Gastrocnemius medialis (tissue), 4 donors: ENCODE results near the gene SERPINH1. TPM values are rescaled to one million over a fixed set of nuclear protein-coding genes. Genes with fewer than 3 reads are reported as not detected.

Experiments
- ATAC-seq, 2 donors: fragments of 150-250 bp; one replicate each; pipeline ENCODE4 v1.9.1; 2016
- DNase-seq, 2 donors: peaks; one replicate each; pipeline ENCODE4 v3.0.0-alpha.2; 2019
- H3K27ac ChIP-seq, 4 donors: fragments of 200-600 bp; sonication (generic); 1 replicate in 1 of 4; 2 replicates in 3 of 4; pipeline ENCODE4 v1.5.1; 2016 to 2018; ENCODE audit warnings: mild to moderate bottlenecking in 2 of 4, moderate library complexity in 1 of 4
- H3K27me3 ChIP-seq, 3 donors: fragments of 200-600 bp; sonication (generic) in 2 of 3; 1 replicate in 1 of 3; 2 replicates in 2 of 3; pipeline versions ENCODE4 v1.5.1 to v1.6.0; 2016 to 2019; ENCODE audit warnings: mild to moderate bottlenecking in 1 of 3, moderate library complexity in 1 of 3
- H3K36me3 ChIP-seq, 2 donors: fragments of 200-600 bp; sonication (generic) in 1 of 2; one replicate each; pipeline ENCODE4 v1.5.1; 2017 to 2018
- H3K4me1 ChIP-seq, 2 donors: fragments of 200-600 bp; sonication (generic) in 1 of 2; one replicate each; pipeline ENCODE4 v1.5.1; 2016 to 2017; ENCODE audit warnings: mild to moderate bottlenecking in 2 of 2
- H3K4me3 ChIP-seq, 4 donors: fragments of 200-600 bp; sonication (generic) in 3 of 4; 1 replicate in 1 of 4; 2 replicates in 3 of 4; pipeline ENCODE4 v1.5.1; 2016 to 2019; ENCODE audit warnings: mild to moderate bottlenecking in 2 of 4
- H3K9me3 ChIP-seq, 3 donors: fragments of 200-600 bp; sonication (generic) in 2 of 3; 1 replicate in 1 of 3; 2 replicates in 2 of 3; pipeline ENCODE4 v1.5.1; 2016 to 2019
- CTCF ChIP-seq, 5 experiments: fragments of 450-650 bp in 3 of 5; fragments of 200-600 bp in 2 of 5; sonication (generic) in 2 of 5; IDR thresholded peaks in 4 of 5; conservative IDR thresholded peaks in 1 of 5; 1 replicate in 4 of 5; 2 replicates in 1 of 5; pipeline ENCODE4 v1.5.1; 2016 to 2019; ENCODE audit warnings: antibody characterized with exemption in 5 of 5, mild to moderate bottlenecking in 3 of 5, moderate library complexity in 3 of 5
- POLR2A ChIP-seq, 2 donors: fragments of 450-650 bp; IDR thresholded peaks; one replicate each; pipeline ENCODE4 v1.6.1; 2017; ENCODE audit warnings: antibody characterized with exemption in 2 of 2, mild to moderate bottlenecking in 2 of 2, moderate library complexity in 2 of 2
- in situ Hi-C, 4 donors: fragments of 200-750 bp; cut with MboI; loops; one replicate each; pipeline versions ENCODE4 v1.15.0 to v1.8.0; 2017; ENCODE audit warnings: low sequenced_read_pairs in 4 of 4
- intact Hi-C: fragments of 100-400 bp; cut with DNase I; formaldehyde crosslinking; loops from one replicate; pipeline ENCODE4 v1.15.1; 2023; ENCODE audit warnings: low total_unique reads
- total RNA-seq, 4 donors: library from RNA; depleted of rRNA; stranded (reverse); fragments of >200 nt; gene quantifications; one replicate each; pipeline versions ENCODE4 v1.1.0 to v1.2.3, GENCODE V29; 2016

The SERPINH1 gene
- total RNA-seq, 4 donors from 2014 or later: 18.5 to 42.4 (median 34.8) TPM

- Histone ChIP-seq H3K9me3 (no peaks in the 10 kb centered on the region), H3K4me3 (no peak overlapping the region), H3K36me3 (no peaks in the 10 kb centered on the region), H3K27me3 (no peaks in the 10 kb centered on the region), H3K4me1 (no peaks in the 10 kb centered on the region), H3K27ac (no peak overlapping the region)
- intact Hi-C loops: no loop called here
- in situ Hi-C loops: no loop called here
- DNase-seq (no peak), ATAC-seq (no peak)
- TF ChIP-seq CTCF (IDR thresholded peaks at IDR 0.05 in 4 of 5, conservative IDR thresholded peaks at IDR 0.05 in 1 of 5) (no peak), POLR2A (IDR thresholded peaks at IDR 0.05) (no peak)
Measured at GRCh38 chr11:75592715-75593114, 30.7 kb downstream of the SERPINH1 start.

GRCh38 chr11:75593286-75593915, 31.3 kb downstream of the SERPINH1 start:
- TF ChIP-seq POLR2A (IDR thresholded peaks at IDR 0.05) (no peak), CTCF (IDR thresholded peaks at IDR 0.05 in 4 of 5, conservative IDR thresholded peaks at IDR 0.05 in 1 of 5) (no peak)
- Histone ChIP-seq H3K27me3 (no peaks in the 10 kb centered on the region), H3K4me3 (no peak overlapping the region), H3K4me1 (no peaks in the 10 kb centered on the region), H3K27ac (no peak overlapping the region), H3K36me3 (no peaks in the 10 kb centered on the region), H3K9me3 (no peaks in the 10 kb centered on the region)
- no peak for DNase-seq
- no peak for ATAC-seq
- in situ Hi-C loops: no loop called here
- intact Hi-C loops: no loop called here

- no peak for DNase-seq
- ATAC-seq: no peak
- Histone ChIP-seq H3K27me3 (no peaks in the 10 kb centered on the region), H3K4me3 (no peak overlapping the region), H3K9me3 (no peaks in the 10 kb centered on the region), H3K4me1 (no peaks in the 10 kb centered on the region), H3K36me3 (no peaks in the 10 kb centered on the region), H3K27ac (no peak overlapping the region)
- in situ Hi-C loops (no loop called here), intact Hi-C loops (no loop called here)
- no peak for TF ChIP-seq CTCF (IDR thresholded peaks at IDR 0.05 in 4 of 5, conservative IDR thresholded peaks at IDR 0.05 in 1 of 5)
- TF ChIP-seq POLR2A (IDR thresholded peaks at IDR 0.05): no peak
Measured at GRCh38 chr11:75594211-75594610, 32.2 kb downstream of the SERPINH1 start.

- H3K4me3 ChIP-seq: no peak overlapping the region
- no peak overlapping the region for H3K27ac ChIP-seq
- no peaks in the 10 kb centered on the region for H3K27me3 ChIP-seq
- no peak for TF ChIP-seq CTCF (IDR thresholded peaks at IDR 0.05 in 4 of 5, conservative IDR thresholded peaks at IDR 0.05 in 1 of 5)
- no peak for TF ChIP-seq POLR2A (IDR thresholded peaks at IDR 0.05)
- DNase-seq: no peak
- no peaks in the 10 kb centered on the region for H3K36me3 ChIP-seq
- in situ Hi-C loops: no loop called here
- H3K4me1 ChIP-seq: no peaks in the 10 kb centered on the region
- intact Hi-C loops: no loop called here
- H3K9me3 ChIP-seq: no peaks in the 10 kb centered on the region
- no peak for ATAC-seq
Measured at GRCh38 chr11:75595429-75595828, 33.4 kb downstream of the SERPINH1 start.

GRCh38 chr11:75596914-75597313, 34.9 kb downstream of the SERPINH1 start:
- no peak for DNase-seq
- Histone ChIP-seq H3K36me3 (no peaks in the 10 kb centered on the region), H3K4me3 (no peak overlapping the region), H3K4me1 (no peaks in the 10 kb centered on the region), H3K27ac (no peak overlapping the region), H3K27me3 (no peaks in the 10 kb centered on the region), H3K9me3 (no peaks in the 10 kb centered on the region)
- in situ Hi-C loops (no loop called here), intact Hi-C loops (no loop called here)
- TF ChIP-seq POLR2A (IDR thresholded peaks at IDR 0.05) (no peak), CTCF (IDR thresholded peaks at IDR 0.05 in 4 of 5, conservative IDR thresholded peaks at IDR 0.05 in 1 of 5) (no peak)
- no peak for ATAC-seq
